Fibroblast of lung (primary cell): Measurements from ENCODE around the gene PUS3.

Experiments used
- CTCF ChIP-seq, 2 donors: IDR thresholded peaks in 1 of 2; conservative IDR thresholded peaks in 1 of 2; 1 replicate in 1 of 2; 2 replicates in 1 of 2; pipeline ENCODE4 v1.5.1; 2011 to 2012; ENCODE audit warnings: low read length in 2 of 2, control low read depth in 1 of 2, inconsistent platforms in 1 of 2, low read depth in 1 of 2, mild to moderate bottlenecking in 1 of 2
- EZH2 ChIP-seq: IDR thresholded peaks from 2 replicates; pipeline ENCODE4 v1.5.1; 2012; ENCODE audit warnings: low read length, control low read depth, mild to moderate bottlenecking; ENCODE audit errors: missing control alignments

- TF ChIP-seq CTCF (conservative IDR thresholded peaks at IDR 0.05 in 1 of 2, IDR thresholded peaks at IDR 0.05 in 1 of 2; ENCODE audit: low read depth in 1 of 2, low read length in 2 of 2) (no peak), EZH2 (no peak)
Measured at GRCh38 chr11:125935618-125936199, 32.7 kb upstream of the PUS3 start.
